ENCODE measurements around the gene CD300H. TPM values are rescaled to one million over a fixed set of nuclear protein-coding genes. Genes with fewer than 3 reads are reported as not detected.

CD300H gene
- total RNA-seq, 1 experiment from 2014 or later, result not detected

- no peak for TF ChIP-seq FOSL1 (IDR thresholded peaks at IDR 0.05; ENCODE audit: low read depth)
- TF ChIP-seq SIN3A (IDR thresholded peaks at IDR 0.05; ENCODE audit: low read depth), result no peak
- TF ChIP-seq CBX3 (IDR thresholded peaks at IDR 0.05; ENCODE audit: low read depth), result no peak
- TF ChIP-seq CEBPB (IDR thresholded peaks at IDR 0.05; ENCODE audit: low read depth), result no peak
- TF ChIP-seq YY1 (IDR thresholded peaks at IDR 0.05; ENCODE audit: extremely low read depth, insufficient replicate concordance, low read depth, low read length), result no peak
- TF ChIP-seq, protein P1, sequence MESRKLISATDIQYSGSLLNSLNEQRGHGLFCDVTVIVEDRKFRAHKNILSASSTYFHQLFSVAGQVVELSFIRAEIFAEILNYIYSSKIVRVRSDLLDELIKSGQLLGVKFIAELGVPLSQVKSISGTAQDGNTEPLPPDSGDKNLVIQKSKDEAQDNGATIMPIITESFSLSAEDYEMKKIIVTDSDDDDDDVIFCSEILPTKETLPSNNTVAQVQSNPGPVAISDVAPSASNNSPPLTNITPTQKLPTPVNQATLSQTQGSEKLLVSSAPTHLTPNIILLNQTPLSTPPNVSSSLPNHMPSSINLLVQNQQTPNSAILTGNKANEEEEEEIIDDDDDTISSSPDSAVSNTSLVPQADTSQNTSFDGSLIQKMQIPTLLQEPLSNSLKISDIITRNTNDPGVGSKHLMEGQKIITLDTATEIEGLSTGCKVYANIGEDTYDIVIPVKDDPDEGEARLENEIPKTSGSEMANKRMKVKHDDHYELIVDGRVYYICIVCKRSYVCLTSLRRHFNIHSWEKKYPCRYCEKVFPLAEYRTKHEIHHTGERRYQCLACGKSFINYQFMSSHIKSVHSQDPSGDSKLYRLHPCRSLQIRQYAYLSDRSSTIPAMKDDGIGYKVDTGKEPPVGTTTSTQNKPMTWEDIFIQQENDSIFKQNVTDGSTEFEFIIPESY (IDR thresholded peaks at IDR 0.05; ENCODE audit: extremely low read depth, insufficient replicate concordance, low read length), result no peak
- no peak for TF ChIP-seq REST (IDR thresholded peaks at IDR 0.05; ENCODE audit: low read depth)
- no peak for TF ChIP-seq POLR2AphosphoS5 (IDR thresholded peaks at IDR 0.05; ENCODE audit: low read depth, low read length)
- ChIA-PET RAD21 (ENCODE audit: low non-redundant PET in 1 of 2, low total read pairs in 2 of 2, uncharacterized antibody in 2 of 2, unreplicated experiment in 2 of 2) (no interaction called here), CTCF (interaction anchor here (0.8 to 2.2 kb wide), 2 partner anchors 10 to 86 kb away, joined by 3 to 5 read pairs; no protein-coding TSS in a partner anchor)
Observed at GRCh38 chr17:74571621-74572270, 4.4 kb upstream of the CD300H start.

More at GRCh38 chr17:74571621-74572270, 4.4 kb upstream of the CD300H start:
- no peak overlapping the region for H3K4me3 ChIP-seq (replicated peaks in 1 of 2; ENCODE audit: low read depth in 1 of 2, low read length in 2 of 2)
- H3K36me3 ChIP-seq (ENCODE audit: control insufficient read depth in 1 of 2, insufficient read depth in 2 of 2, low read length in 2 of 2), result no peaks in the 10 kb centered on the region
- H3K27ac ChIP-seq (ENCODE audit: low read depth, low read length), result no peak overlapping the region
- peaks cover 24% of the 10 kb centered on the region for H3K27me3 ChIP-seq (ENCODE audit: insufficient read depth, low read length)
- no peak overlapping the region for H2AFZ ChIP-seq (ENCODE audit: low read depth, low read length, poor library complexity, severe bottlenecking)
- no peaks in the 10 kb centered on the region for H3K79me2 ChIP-seq (ENCODE audit: insufficient read depth, low read length)
- peaks cover 14 to 21% of the 10 kb centered on the region in 2 experiments for H3K4me1 ChIP-seq (ENCODE audit: control insufficient read depth in 1 of 2, insufficient read depth in 2 of 2, low read length in 2 of 2)
- no TSS peak for BruUV-seq (replicated peaks)
- ATAC-seq, result no peak
- no peaks in the 10 kb centered on the region for H3K9me3 ChIP-seq (ENCODE audit: control insufficient read depth in 1 of 2, insufficient read depth in 1 of 2, low read depth in 1 of 2, low read length in 2 of 2)
- DNase-seq (ENCODE audit: low read depth, low spot score), result no peak
- no peaks in the 10 kb centered on the region for H4K20me1 ChIP-seq (ENCODE audit: insufficient read depth)
- intact Hi-C loops (cut with micrococcal nuclease), result no loop called here
- no peaks in the 10 kb centered on the region for H3K9me2 ChIP-seq (ENCODE audit: insufficient read depth)
- no peak overlapping the region for H3K9ac ChIP-seq (ENCODE audit: low read length)
- POLR2A ChIA-PET, result no interaction called here
- no peak overlapping the region for H3K4me2 ChIP-seq (ENCODE audit: low read length)

All from HCT116 (cell line).